GM12878 (cell line): Measurements from ENCODE around the gene C4orf36. TPM values are rescaled to one million over a fixed set of nuclear protein-coding genes. Genes with fewer than 3 reads are reported as not detected.

Source experiments
- ATAC-seq: fragments of 200-7000 bp; cut with Tn5 transposase; 3 replicates; pipeline ENCODE4 v1.9.1; 2020; ENCODE audit warnings: mild to moderate bottlenecking, moderate library complexity
- BruUV-seq: library from RNA; stranded (reverse); fragments of 400-500 nt; replicated peaks from 2 replicates; lab custom pipeline; 2021; lab: Mats Ljungman, UMichigan
- CTCF ChIA-PET: fragments of 300-600 bp; sonication (Branson Sonifier 250); formaldehyde crosslinking; extraction: SDS; loops from one replicate; lab custom pipeline; 2021; ENCODE audit warnings: inconsistent platforms; lab: Yijun Ruan, JAX
- POLR2A ChIA-PET: fragments of 350-600 bp; formaldehyde crosslinking; extraction: SDS; loops from one replicate; lab custom pipeline; 2021; ENCODE audit warnings: inconsistent platforms; lab: Charles Lee
- RAD21 ChIA-PET: fragments of 300-600 bp; sonication (Branson Sonifier 250); formaldehyde crosslinking; loops from one replicate; lab custom pipeline; 2023; ENCODE audit warnings: antibody characterized with exemption; ENCODE audit not compliant: unreplicated experiment; lab: Charles Lee
- SMC1A ChIA-PET: fragments of 300-600 bp; sonication (Branson Sonifier 250); formaldehyde crosslinking; loops from one replicate; lab custom pipeline; 2023; ENCODE audit not compliant: unreplicated experiment, uncharacterized antibody; lab: Charles Lee
- DNase-seq: peaks from one replicate; pipeline ENCODE4 v3.0.0-alpha.2; 2011; ENCODE audit warnings: low read depth, low spot score
- FAIRE-seq: peaks from 3 replicates; lab custom pipeline; 2011; peaks lifted over from hg19 to GRCh38; lab: Jason Lieb, UNC
- H2AFZ ChIP-seq: 2 replicates; pipeline ENCODE4 v1.6.0; 2011; ENCODE audit warnings: low read depth, low read length, control low read depth; ENCODE audit not compliant: control insufficient read depth
- H3K27ac ChIP-seq: 2 replicates; pipeline ENCODE4 v1.5.1; 2011; ENCODE audit warnings: control low read depth; ENCODE audit not compliant: control insufficient read depth, insufficient read depth
- H3K27me3 ChIP-seq, 2 experiments: replicated peaks in 1 of 2; 2 replicates each; pipeline versions ENCODE4 v1.6.0 to v1.6.1; 2011; ENCODE audit warnings: low read length in 1 of 2; ENCODE audit not compliant: control insufficient read depth in 2 of 2, insufficient read depth in 2 of 2
- H3K36me3 ChIP-seq, 2 experiments: 2 replicates each; pipeline ENCODE4 v1.5.1; 2011; ENCODE audit warnings: low read length in 1 of 2; ENCODE audit not compliant: control insufficient read depth in 2 of 2, insufficient read depth in 2 of 2
- H3K4me1 ChIP-seq: 2 replicates; pipeline ENCODE4 v1.6.1; 2011; ENCODE audit warnings: mild to moderate bottlenecking, low read length, moderate library complexity, mixed read lengths; ENCODE audit not compliant: control insufficient read depth, insufficient read depth
- H3K4me2 ChIP-seq: 2 replicates; pipeline ENCODE4 v1.6.0; 2011; ENCODE audit warnings: control low read depth; ENCODE audit not compliant: control insufficient read depth, insufficient read depth
- H3K4me3 ChIP-seq: fragments of 200-600 bp; sonication (generic); 2 replicates; pipeline ENCODE4 v1.5.1; 2016
- H3K79me2 ChIP-seq: 2 replicates; pipeline ENCODE4 v1.6.0; 2011; ENCODE audit warnings: low read length; ENCODE audit not compliant: control insufficient read depth, insufficient read depth
- H3K9ac ChIP-seq: 2 replicates; pipeline ENCODE4 v1.8.0; 2011; ENCODE audit warnings: low read length, control low read depth, mixed read lengths; ENCODE audit not compliant: control insufficient read depth, insufficient read depth
- H3K9me3 ChIP-seq: replicated peaks from 3 replicates; pipeline ENCODE4 v1.5.1; 2011; ENCODE audit warnings: mild to moderate bottlenecking, low read length; ENCODE audit not compliant: control insufficient read depth, insufficient read depth
- H4K20me1 ChIP-seq: 2 replicates; pipeline ENCODE4 v1.6.0; 2011; ENCODE audit not compliant: control insufficient read depth, insufficient read depth
- CBFB ChIP-seq: IDR thresholded peaks from 2 replicates; pipeline ENCODE4 v1.6.1; 2016; ENCODE audit warnings: antibody characterized with exemption, low read depth
- ETV6 ChIP-seq, 2 experiments: fragments of 450-650 bp in 1 of 2; IDR thresholded peaks in 1 of 2; conservative IDR thresholded peaks in 1 of 2; 2 replicates each; pipeline ENCODE4 v1.6.1; 2014; ENCODE audit warnings: antibody characterized with exemption in 1 of 2, borderline replicate concordance in 1 of 2, low read depth in 1 of 2, mild to moderate bottlenecking in 1 of 2, moderate library complexity in 1 of 2
- HCFC1 ChIP-seq: fragments of 150-350 bp; IDR thresholded peaks from 2 replicates; pipeline ENCODE4 v1.6.1; 2014; ENCODE audit warnings: low read length
- IKZF1 ChIP-seq: fragments of 450-650 bp; conservative IDR thresholded peaks from 2 replicates; pipeline ENCODE4 v1.6.1; 2017; ENCODE audit warnings: antibody characterized with exemption, mild to moderate bottlenecking
- IKZF2 ChIP-seq, 2 experiments: fragments of 450-650 bp; IDR thresholded peaks; 2 replicates each; pipeline ENCODE4 v1.6.1; 2017; ENCODE audit warnings: mild to moderate bottlenecking in 2 of 2, moderate library complexity in 2 of 2
- MEF2A ChIP-seq: IDR thresholded peaks from 2 replicates; pipeline ENCODE4 v1.6.1; 2011; ENCODE audit warnings: low read depth, mild to moderate bottlenecking, low read length, moderate library complexity; ENCODE audit not compliant: insufficient read depth
- RELB ChIP-seq: fragments of 450-650 bp; IDR thresholded peaks from 2 replicates; pipeline ENCODE4 v1.6.1; 2017; ENCODE audit warnings: low read depth, mild to moderate bottlenecking, moderate library complexity
- SMARCA5 ChIP-seq: fragments of 450-650 bp; IDR thresholded peaks from 2 replicates; pipeline ENCODE4 v1.6.1; 2017; ENCODE audit warnings: mild to moderate bottlenecking
- SPI1 ChIP-seq: IDR thresholded peaks from 2 replicates; pipeline ENCODE4 v1.6.1; 2011; ENCODE audit warnings: low read depth, mild to moderate bottlenecking, low read length, moderate library complexity, borderline replicate concordance; ENCODE audit not compliant: insufficient read depth
- ZNF384 ChIP-seq: IDR thresholded peaks from 2 replicates; pipeline ENCODE4 v1.6.1; 2012; ENCODE audit warnings: low read depth, mild to moderate bottlenecking, low read length, improper control_type of control experiment, borderline replicate concordance
- WGBS: methylation state at CpG from one replicate; pipeline ENCODE4 v1.1.6; 2016; ENCODE audit warnings: low lambda C conversion rate; ENCODE audit not compliant: insufficient replicate concordance, insufficient coverage; ENCODE audit errors: missing lambda C conversion rate; 5-methylcytosine and 5-hydroxymethylcytosine counted together
- in situ Hi-C: fragments of 300-500 bp; cut with MboI; formaldehyde crosslinking; loops from 9 replicates; pipeline ENCODE4 v1.14.3; 2018; ENCODE audit warnings: mixed read lengths
- intact Hi-C: fragments of 100-400 bp; cut with micrococcal nuclease; formaldehyde crosslinking; loops from one replicate; pipeline ENCODE4 v1.14.2; 2022; ENCODE audit not compliant: unreplicated experiment
- polyA plus RNA-seq, 11 experiments: library from polyadenylated mRNA; depleted of rRNA in 4 of 11; unstranded in 6 of 11; stranded (reverse) in 5 of 11; fragments of >200 nt; fragmentation: Nextera tagmentation in 4 of 11; fragmentation: Illumina TruSeq in 1 of 11; extraction: Ambion mirVana in 4 of 11; extraction: Trizol in 1 of 11; gene quantifications; 1 replicate in 1 of 11; 2 replicates in 10 of 11; pipeline versions ENCODE4 v1.2.1 to v1.2.3, GENCODE V29; 2011 to 2016; ENCODE audit warnings: inconsistent platforms in 2 of 11, missing spikeins in 2 of 11, low read depth in 1 of 11
- total RNA-seq, 4 experiments: library from RNA; depleted of rRNA in 3 of 4; stranded (reverse); fragments of >200 nt in 3 of 4; fragmentation: Illumina TruSeq in 1 of 4; extraction: Trizol in 1 of 4; gene quantifications; 2 replicates each; pipeline versions ENCODE4 v1.2.1 to v1.2.3, GENCODE V29; 2013 to 2021

C4orf36 gene
- total and polyA plus RNA-seq, 10 of the 15 experiments (the other 5 are each of a cell fraction or from before 2014, with no cell fraction given): 0.35 to 2.7 (median 1.3) TPM; not detected in 2

GRCh38 chr4:86908251-86908657 lies 16.0 kb upstream of the C4orf36 start:
- Histone ChIP-seq H3K4me3 (no peak overlapping the region), H3K27me3 (no peaks in the 10 kb centered on the region), H3K4me2 (peak overlapping the region; percentile 30; the same call in 1 of the 2 replicates), H3K36me3 (no peaks in the 10 kb centered on the region), H3K4me1 (peaks cover 18% of the 10 kb centered on the region), H3K9me3 (no peaks in the 10 kb centered on the region), H3K27ac (peak overlapping the region; percentile 8; the same call in 1 of the 2 replicates), H3K9ac (no peak overlapping the region), H3K79me2 (no peaks in the 10 kb centered on the region), H2AFZ (no peak overlapping the region), H4K20me1 (no peaks in the 10 kb centered on the region)
- SMC1A ChIA-PET: interaction anchor here (0.6 to 2.2 kb wide), 5 partner anchors 9 to 409 kb away, joined by 3 to 8 read pairs (median 4); no protein-coding TSS in a partner anchor
- WGBS: 10% methylated on average over 1 of the region's 2 CpGs
- TF ChIP-seq MEF2A: 0 out of 2 replicates have a peak, but pooled peaks have one; percentile 25
- peak; percentile 48; the same call in 1 of the 2 replicates for TF ChIP-seq SPI1
- TF ChIP-seq IKZF2 (IDR thresholded peaks at IDR 0.05): peak; percentile 64; a peak in 3 of 4 replicates
- peak; percentile 30; the same call in 1 of the 2 replicates for TF ChIP-seq IKZF1
- no peak for TF ChIP-seq CBFB
- no peak for TF ChIP-seq HCFC1
- TF ChIP-seq SMARCA5: no peak
- TF ChIP-seq ETV6 (conservative IDR thresholded peaks at IDR 0.05 in 1 of 2, IDR thresholded peaks at IDR 0.05 in 1 of 2; ENCODE audit: borderline replicate concordance in 1 of 2, low read depth in 1 of 2): 0 out of 4 replicates have a peak, but pooled peaks of 1 of the 2 experiments have one; percentile 23
- peak; percentile 58; the same call in 1 of the 2 replicates for TF ChIP-seq ZNF384
- TF ChIP-seq RELB: peak; percentile 61; the same call in 1 of the 2 replicates
- CTCF ChIA-PET: interaction anchor here (0.6 to 6.9 kb wide), 6 partner anchors 14 to 412 kb away, joined by 3 to 38 read pairs (median 5); no protein-coding TSS in a partner anchor
- in situ Hi-C loops: no loop called here
- RAD21 ChIA-PET: interaction anchor here (0.6 to 1.1 kb wide), 6 partner anchors 16 to 343 kb away, joined by 3 to 4 read pairs (median 3); partner anchors contain the start of gene PTPN13
- no peak for DNase-seq
- POLR2A ChIA-PET: interaction anchor here (0.6 kb wide), 1 partner anchor 98 kb away, joined by 3 read pairs; no protein-coding TSS in a partner anchor
- intact Hi-C loops: no loop called here
- ATAC-seq: peak; percentile 53
- no TSS peak for BruUV-seq
- no peak for FAIRE-seq
